Ovary (tissue), 10 donors: Measurements from ENCODE around the gene OGN. TPM values are rescaled to one million over a fixed set of nuclear protein-coding genes. Genes with fewer than 3 reads are reported as not detected.

Experiments
- DNase-seq, 5 donors: peaks; one replicate each; pipeline ENCODE4 v3.0.0-alpha.2; 2019 to 2020
- H3K27ac ChIP-seq, 2 donors: fragments of 200-600 bp; one replicate each; pipeline versions ENCODE4 v1.5.1 to v1.8.0; 2019 to 2022
- H3K27me3 ChIP-seq: fragments of 200-600 bp; one replicate; pipeline ENCODE4 v1.8.0; 2022
- H3K36me3 ChIP-seq: fragments of 200-600 bp; sonication (generic); one replicate; pipeline ENCODE4 v1.5.1; 2019
- H3K4me1 ChIP-seq: one replicate; pipeline ENCODE4 v1.8.1; 2013; ENCODE audit warnings: mild to moderate bottlenecking, moderate library complexity; ENCODE audit not compliant: insufficient read depth
- H3K4me3 ChIP-seq: fragments of 200-600 bp; sonication (generic); one replicate; pipeline ENCODE4 v1.5.1; 2017
- H3K9me3 ChIP-seq, 2 donors: fragments of 200-600 bp in 1 of 2; sonication (generic) in 1 of 2; one replicate each; pipeline versions ENCODE4 v1.5.1 to v1.8.1; 2013 to 2019; ENCODE audit warnings: mild to moderate bottlenecking in 1 of 2, moderate library complexity in 1 of 2
- CTCF ChIP-seq, 3 donors: fragments of 450-650 bp in 2 of 3; fragments of 200-600 bp in 1 of 3; IDR thresholded peaks; one replicate each; pipeline versions ENCODE4 v1.5.1 to v1.8.0; 2016 to 2022; ENCODE audit warnings: antibody characterized with exemption in 3 of 3, mild to moderate bottlenecking in 1 of 3
- EP300 ChIP-seq: sonication (generic); formaldehyde crosslinking; IDR thresholded peaks from one replicate; pipeline ENCODE4 v1.6.1; 2017; ENCODE audit warnings: antibody characterized with exemption
- POLR2A ChIP-seq: fragments of 450-650 bp; IDR thresholded peaks from one replicate; pipeline ENCODE4 v1.6.1; 2017; ENCODE audit warnings: antibody characterized with exemption, mild to moderate bottlenecking, moderate library complexity
- WGBS, 3 donors: extraction: QIAGEN DNeasy Blood & Tissue Kit in 1 of 3; methylation state at CpG; one replicate each; pipeline versions ENCODE4 v1.1.5 to v1.1.7; 2013 to 2017; 5-methylcytosine and 5-hydroxymethylcytosine counted together
- intact Hi-C, 4 donors: fragments of 100-400 bp; cut with DNase I; formaldehyde crosslinking; loops; one replicate each; pipeline versions ENCODE4 v1.11.0 to v1.15.1; 2022 to 2023
- long read RNA-seq, 3 donors: library from polyadenylated mRNA in 2 of 3; unstranded in 2 of 3; transcript quantifications; one replicate each; pipeline ENCODE4 v2.0.0 and lab custom pipeline, GENCODE V29; 2021 to 2026
- polyA plus RNA-seq, 2 donors: library from polyadenylated mRNA; stranded (reverse); fragments of 200-250 nt in 1 of 2; fragments of 350-450 nt in 1 of 2; fragmentation: Illumina TruSeq in 1 of 2; extraction: RNeasy Lipid Tissue Mini Kit (QIAGEN cat#74804) in 1 of 2; gene quantifications; one replicate each; pipeline ENCODE4 v1.2.3, GENCODE V29; 2013 to 2014
- total RNA-seq, 7 donors: library from RNA; depleted of rRNA in 2 of 7; stranded (reverse); fragments of >200 nt in 2 of 7; fragmentation: NEBNext Ultra II Directional in 3 of 7; extraction: Animal tissue kit (Norgen Biotek cat#: 25700) in 3 of 7; gene quantifications; one replicate each; pipeline versions ENCODE4 v1.1.0 to v1.2.4, GENCODE V29; 2016 to 2023
- donor health status: DM: no; HTN: no; CAD: no; lungs with moderate emphysema.
- donor health status: DM: no; HTN: no; CAD: no.
- donor health status: Bipolar disorder and iron deficiency.
- donor health status: DM: yes; HTN: yes; CAD: no.
- donor health status: DM: no; HTN: no; CAD: no.
- donor health status: DM: yes; HTN: yes; CAD: no.

The OGN gene
- total RNA-seq (100 to 1,000 TPM in 2 of 7 donors, 10 to 100 TPM in 5; 19.3 to 129 (median 57.7) TPM), polyA plus RNA-seq (100 to 1,000 TPM; 130 to 217 TPM)
- long read RNA-seq, donor 1, transcript OGN-202 (7 exons, 2,743 nt), result major isoform, 21 of 59 reads
- long read RNA-seq, donor 1, partial matches to known transcripts, result 32 of 59 reads
- long read RNA-seq, donor 1, other reads (novel, unspliced or antisense), result 6 of 59 reads
- long read RNA-seq, donor 2, transcript OGN-202 (7 exons, 2,743 nt), result major isoform, 5 of 26 reads
- long read RNA-seq, donor 2, partial matches to known transcripts, result 21 of 26 reads
- long read RNA-seq, donor 2, other reads (novel, unspliced or antisense), result 0 of 26 reads
- long read RNA-seq, donor 3, transcript OGN-202 (7 exons, 2,743 nt), result major isoform, 24 of 76 reads
- long read RNA-seq, donor 3, partial matches to known transcripts, result 40 of 76 reads
- long read RNA-seq, donor 3, other reads (novel, unspliced or antisense), result 12 of 76 reads

- 11 to 16% (median 16%) methylated on average over 5 of the region's 5 CpGs for WGBS, 3 donors
- Histone ChIP-seq H3K27ac (peak within 1 kb of the TSS in 1 of 2 donors; percentile 17), H3K36me3 (no peaks in the 10 kb centered on the region), H3K4me1 (peaks cover 2% of the 10 kb centered on the region), H3K9me3 (no peaks in the 10 kb centered on the region), H3K4me3 (peak within 1 kb of the TSS; percentile 13), H3K27me3 (no peaks in the 10 kb centered on the region)
- TF ChIP-seq POLR2A, result no peak
- TF ChIP-seq EP300, result no peak
- TF ChIP-seq CTCF (IDR thresholded peaks at IDR 0.05), result no peak
- intact Hi-C loops, result no loop called here
- DNase-seq, result no peak
Observed at GRCh38 chr9:92404042-92404836, at the start of gene OGN. Gene OGN, minus strand, starts transcription at chr9:92404578. Its CDS starts 1,171 bp downstream, at chr9:92403407.

GRCh38 chr9:92446536-92446935, 42.2 kb upstream of the OGN start:
- H3K9me3 ChIP-seq, result no peaks in the 10 kb centered on the region
- intact Hi-C loops, result loop anchor here in 1 of 4 donors (10.0 kb wide), 1 partner anchor 188 kb away; no protein-coding TSS in a partner anchor
- no peak for DNase-seq

GRCh38 chr9:92444841-92445240, 40.5 kb upstream of the OGN start:
- Histone ChIP-seq H3K9me3 (no peaks in the 10 kb centered on the region), H3K4me1 (no peaks in the 10 kb centered on the region), H3K36me3 (no peaks in the 10 kb centered on the region), H3K27me3 (no peaks in the 10 kb centered on the region), H3K27ac (no peak overlapping the region), H3K4me3 (no peak overlapping the region)
- no peak for DNase-seq
- WGBS, 3 donors, result 88 to 91% (median 90%) methylated on average over 4 of the region's 4 CpGs
- intact Hi-C loops, result loop anchor here in 2 of 4 donors (5.0 to 10.0 kb wide), 2 partner anchors 103 to 190 kb away; no protein-coding TSS in a partner anchor
- TF ChIP-seq POLR2A (no peak), CTCF (IDR thresholded peaks at IDR 0.05) (no peak), EP300 (no peak)

More at GRCh38 chr9:92446536-92446935, 42.2 kb upstream of the OGN start:
- Histone ChIP-seq H3K27ac (no peak overlapping the region), H3K4me1 (no peaks in the 10 kb centered on the region), H3K36me3 (no peaks in the 10 kb centered on the region), H3K4me3 (no peak overlapping the region), H3K27me3 (no peaks in the 10 kb centered on the region)
- no peak for TF ChIP-seq POLR2A
- TF ChIP-seq EP300, result no peak
- TF ChIP-seq CTCF (IDR thresholded peaks at IDR 0.05), result no peak

- no peak for DNase-seq
- Histone ChIP-seq H3K36me3 (no peaks in the 10 kb centered on the region), H3K27ac (no peak overlapping the region), H3K9me3 (no peaks in the 10 kb centered on the region), H3K4me3 (no peak overlapping the region), H3K27me3 (no peaks in the 10 kb centered on the region), H3K4me1 (peaks cover 2% of the 10 kb centered on the region)
- TF ChIP-seq CTCF (IDR thresholded peaks at IDR 0.05) (no peak), EP300 (no peak), POLR2A (no peak)
- 94 to 96% (median 94%) methylated on average over 6 of the region's 6 CpGs for WGBS, 3 donors
- intact Hi-C loops, result loop anchor here in 2 of 4 donors (5.0 to 10.0 kb wide), 2 partner anchors 98 to 194 kb away; no protein-coding TSS in a partner anchor
Observed at GRCh38 chr9:92440751-92441046, 36.3 kb upstream of the OGN start.
